Uterine smooth muscle cell (primary cell): Measurements from ENCODE around the gene GGA1. TPM values are rescaled to one million over a fixed set of nuclear protein-coding genes. Genes with fewer than 3 reads are reported as not detected.

Experiments
- total RNA-seq: library from RNA; depleted of rRNA; stranded (reverse); fragments of >200 nt; gene quantifications from 2 replicates; pipeline ENCODE4 v1.2.3, GENCODE V29; 2014

GGA1 gene, protein sequence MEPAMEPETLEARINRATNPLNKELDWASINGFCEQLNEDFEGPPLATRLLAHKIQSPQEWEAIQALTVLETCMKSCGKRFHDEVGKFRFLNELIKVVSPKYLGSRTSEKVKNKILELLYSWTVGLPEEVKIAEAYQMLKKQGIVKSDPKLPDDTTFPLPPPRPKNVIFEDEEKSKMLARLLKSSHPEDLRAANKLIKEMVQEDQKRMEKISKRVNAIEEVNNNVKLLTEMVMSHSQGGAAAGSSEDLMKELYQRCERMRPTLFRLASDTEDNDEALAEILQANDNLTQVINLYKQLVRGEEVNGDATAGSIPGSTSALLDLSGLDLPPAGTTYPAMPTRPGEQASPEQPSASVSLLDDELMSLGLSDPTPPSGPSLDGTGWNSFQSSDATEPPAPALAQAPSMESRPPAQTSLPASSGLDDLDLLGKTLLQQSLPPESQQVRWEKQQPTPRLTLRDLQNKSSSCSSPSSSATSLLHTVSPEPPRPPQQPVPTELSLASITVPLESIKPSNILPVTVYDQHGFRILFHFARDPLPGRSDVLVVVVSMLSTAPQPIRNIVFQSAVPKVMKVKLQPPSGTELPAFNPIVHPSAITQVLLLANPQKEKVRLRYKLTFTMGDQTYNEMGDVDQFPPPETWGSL
- total RNA-seq: 37.8 and 39.0 TPM in 2 replicates

DNA sequence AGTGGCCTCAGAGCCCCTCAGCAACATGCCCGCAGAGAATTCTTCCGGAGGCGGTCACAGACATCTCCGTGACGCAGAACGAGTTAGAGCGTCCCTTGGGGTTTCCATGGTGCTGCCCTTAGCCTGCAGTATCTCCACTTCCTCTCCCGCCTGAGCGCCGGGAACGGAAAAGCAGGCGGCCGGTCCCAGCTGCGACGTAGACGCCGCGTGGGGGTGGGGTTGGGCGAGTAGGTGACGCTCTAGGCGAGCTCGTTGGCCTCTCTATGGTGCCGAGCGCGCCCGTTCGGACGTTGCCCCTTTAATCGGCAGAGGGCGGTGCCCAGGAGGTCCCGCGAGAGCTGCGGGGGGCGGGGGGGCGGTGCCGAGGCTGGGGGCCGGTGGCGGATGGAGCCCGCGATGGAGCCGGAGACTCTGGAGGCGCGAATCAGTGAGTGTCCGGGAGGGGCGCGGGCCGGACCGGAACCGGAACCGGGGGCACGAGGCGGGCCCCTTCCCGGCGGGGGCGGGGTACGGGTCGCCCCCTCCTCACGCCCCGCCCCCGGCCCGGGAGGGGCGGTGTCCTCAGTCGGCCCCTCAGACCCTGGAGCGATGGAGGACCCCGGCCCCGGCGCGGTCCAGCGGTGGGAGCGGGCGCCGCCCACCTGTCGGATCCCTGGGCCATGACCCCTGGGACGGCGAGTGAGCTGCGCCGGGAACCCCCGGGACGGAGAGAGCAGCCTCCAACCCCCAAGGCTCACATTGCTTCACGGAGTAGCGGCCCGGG lies at the start of gene GGA1:
GGA1 (plus strand) TSS at position 358 of the 763 bp plus-strand sequence; CDS start at position 385, 27 bp downstream.

DNA sequence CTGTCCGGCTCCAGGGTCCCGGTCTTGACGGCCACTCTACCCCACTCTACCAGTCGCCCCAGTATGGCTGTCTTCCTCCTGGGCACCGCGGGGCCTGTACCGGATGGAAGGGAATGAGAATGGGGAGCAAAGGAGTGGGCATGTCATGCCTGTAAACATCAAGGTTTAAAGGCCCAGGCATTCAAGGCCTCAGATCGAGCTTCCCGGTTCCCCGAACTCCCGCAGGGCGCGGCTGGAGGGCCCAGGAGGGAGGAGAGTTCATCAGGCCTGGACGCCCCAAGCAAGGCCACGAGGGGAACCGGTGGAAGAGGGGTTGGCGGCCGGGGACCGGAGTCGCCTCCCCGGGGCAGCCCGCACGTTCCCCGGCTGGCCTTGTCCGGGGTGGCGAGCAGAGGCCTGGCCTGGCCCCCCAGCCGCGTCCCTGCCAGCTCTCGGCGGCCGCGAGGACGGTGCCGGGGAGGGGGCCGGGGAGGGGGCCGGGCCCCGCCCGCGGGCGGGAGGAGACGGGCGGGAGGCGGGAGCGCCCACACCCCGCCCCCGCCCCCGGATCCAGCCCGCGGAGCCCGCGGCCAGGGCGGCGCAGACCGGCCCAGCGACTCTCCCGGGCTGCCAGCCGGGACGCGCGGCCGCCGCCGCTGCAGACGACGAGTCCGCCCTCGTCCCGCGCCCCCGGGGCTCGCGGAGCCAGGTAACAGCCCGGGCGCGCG lies 48.6 kb upstream of the GGA1 start, which contains the start of gene CDC42EP1:
CDC42EP1 (plus strand) TSS at position 580 of the 707 bp plus-strand sequence. CDS start 5,870 bp downstream, outside the sequence.

DNA sequence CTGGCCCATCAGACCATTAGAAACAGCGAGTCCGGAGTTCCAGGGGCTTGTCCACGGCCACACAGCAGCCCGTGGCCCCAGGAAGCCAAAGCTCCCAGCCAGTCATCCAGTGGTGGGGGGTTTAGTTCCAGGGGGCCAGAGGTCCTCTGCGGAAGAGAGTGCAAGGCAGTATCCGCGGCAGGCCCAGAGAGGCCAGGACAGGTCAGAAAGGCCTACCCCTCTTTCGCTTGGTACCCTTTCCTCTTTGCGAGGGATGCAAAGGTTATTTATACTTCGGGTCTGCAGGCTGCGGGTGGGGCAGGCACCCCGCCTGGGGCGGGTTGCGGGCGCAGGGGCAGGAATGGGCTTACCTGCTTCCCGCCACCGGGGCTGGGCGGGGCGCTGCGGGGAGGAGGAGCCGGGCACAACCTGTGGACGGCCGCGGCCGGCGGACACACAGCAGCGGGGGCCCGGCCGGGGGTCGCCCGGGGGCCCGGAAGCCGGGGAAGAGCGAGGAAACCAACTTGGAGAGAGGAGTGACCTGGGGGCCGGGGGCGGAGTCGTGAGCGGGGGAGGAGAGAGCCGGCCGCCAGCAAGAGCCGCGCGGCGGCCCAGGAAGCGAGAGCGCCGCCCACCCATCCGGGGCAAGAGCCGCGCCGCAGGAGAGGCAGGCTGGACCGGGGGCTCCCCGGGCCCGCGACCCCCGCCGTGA lies 30.6 kb downstream of the GGA1 start, which contains the start of gene SH3BP1:
SH3BP1 (plus strand) TSS at position 600 of the 691 bp plus-strand sequence. CDS start 119 bp downstream, outside the sequence.

DNA sequence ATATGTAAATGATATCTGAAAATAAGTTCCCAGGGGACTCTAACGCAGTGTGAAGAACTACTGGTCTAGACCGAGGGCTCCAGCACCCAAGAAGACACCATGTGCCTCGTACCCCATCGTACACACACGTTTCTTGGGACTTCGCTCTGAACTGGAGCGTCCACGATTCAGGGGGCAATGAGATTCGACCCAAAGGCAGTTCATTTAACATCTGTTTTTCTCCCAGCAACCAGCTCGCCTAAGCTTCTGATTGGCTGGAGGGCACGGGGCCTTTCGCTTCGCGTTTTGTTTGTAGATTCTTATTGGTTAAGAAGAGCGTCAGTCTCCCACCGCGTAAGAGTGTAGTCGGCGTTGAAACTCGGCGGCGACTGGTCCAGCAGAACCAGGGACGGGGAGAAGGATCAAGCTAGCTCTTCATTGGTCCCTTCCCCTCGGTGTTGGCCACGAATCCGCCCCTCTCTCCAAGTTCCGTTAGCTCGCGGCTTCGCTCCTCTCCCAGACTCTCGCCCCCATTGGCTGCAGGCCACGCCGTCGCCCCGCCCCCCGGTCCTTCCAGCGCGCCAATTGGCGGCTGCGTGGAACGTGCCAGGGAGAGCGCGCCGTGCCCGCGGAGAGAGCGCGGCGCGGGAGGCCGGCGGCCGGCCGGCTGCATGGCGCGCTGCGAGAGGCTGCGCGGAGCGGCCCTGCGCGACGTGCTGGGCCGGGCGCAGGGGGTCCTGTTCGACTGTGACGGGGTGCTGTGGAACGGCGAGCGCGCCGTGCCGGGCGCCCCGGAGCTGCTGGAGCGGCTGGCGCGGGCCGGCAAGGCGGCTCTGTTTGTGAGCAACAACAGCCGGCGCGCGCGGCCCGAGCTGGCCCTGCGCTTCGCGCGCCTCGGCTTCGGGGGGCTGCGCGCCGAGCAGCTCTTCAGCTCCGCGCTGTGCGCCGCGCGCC lies 49.8 kb downstream of the GGA1 start, which contains the start of gene PDXP:
PDXP (plus strand) TSS at position 591 of the 933 bp plus-strand sequence; CDS start at position 651, 60 bp downstream.

DNA sequence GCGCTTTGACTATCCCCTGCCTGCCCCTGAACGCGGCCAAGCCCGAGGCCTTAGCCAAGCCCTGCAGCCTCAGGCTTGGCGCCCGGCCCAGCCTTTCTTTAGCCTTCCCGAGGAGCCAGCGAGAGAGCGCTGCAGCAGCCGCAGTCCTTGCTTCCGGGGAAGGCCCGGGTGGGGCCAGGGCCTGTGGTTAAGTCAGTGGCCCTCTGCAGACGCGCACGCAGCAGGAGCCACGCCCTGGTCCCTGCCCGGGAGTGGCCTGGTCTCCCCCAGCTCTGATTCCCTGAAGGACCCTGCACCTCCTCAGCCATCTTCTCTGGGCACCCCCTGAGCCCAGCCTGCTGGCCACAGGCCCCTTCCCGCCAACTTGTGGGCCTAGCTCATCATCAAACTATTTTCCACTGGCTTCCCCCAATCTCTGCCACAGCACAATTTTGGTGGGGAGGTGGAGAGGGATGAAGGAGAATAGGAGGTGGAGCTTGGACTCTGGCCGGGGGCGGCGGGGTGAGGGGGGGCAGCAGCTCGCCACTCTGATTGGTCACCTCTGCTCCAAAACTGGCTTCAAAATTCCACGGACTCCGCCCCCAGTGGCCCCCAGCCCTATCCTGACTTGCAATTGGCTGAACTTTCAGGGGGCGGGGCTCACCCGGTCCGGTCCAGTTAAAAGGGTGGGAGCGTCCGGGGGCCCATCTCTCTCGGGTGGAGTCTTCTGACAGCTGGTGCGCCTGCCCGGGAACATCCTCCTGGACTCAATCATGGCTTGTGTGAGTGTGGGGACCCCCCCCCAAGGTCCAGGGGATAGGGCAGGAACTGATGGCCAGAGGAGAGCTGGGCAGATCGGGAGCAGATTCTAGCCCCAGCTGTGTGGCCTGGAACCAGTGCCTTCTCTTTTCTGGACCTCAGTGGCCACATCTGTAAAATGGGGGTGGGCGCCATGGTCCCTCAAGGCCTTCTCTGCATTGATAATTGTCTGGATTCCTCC lies 66.6 kb downstream of the GGA1 start, which contains the start of gene LGALS1:
LGALS1 (plus strand) TSS at position 686 of the 979 bp plus-strand sequence; CDS start at position 753, 67 bp downstream.

Other genes with a start within 250 kb of the GGA1 start
- gene ELFN2, start 181.4 kb upstream of the GGA1 start, total RNA-seq: 0.25 and 1.00 TPM in 2 replicates
- under 0.01 and 0.25 TPM in 2 replicates for gene MFNG, start 122.5 kb upstream of the GGA1 start, total RNA-seq
- 1.2 and 2.1 TPM in 2 replicates for gene CARD10, start 89.4 kb upstream of the GGA1 start, total RNA-seq
- 11.5 and 15.1 TPM in 2 replicates for gene CDC42EP1, start 48.4 kb upstream of the GGA1 start, total RNA-seq
- gene LGALS2, start 28.7 kb upstream of the GGA1 start, total RNA-seq: not detected in 2 replicates
- 9.6 and 11.7 TPM in 2 replicates for gene SH3BP1, start 30.8 kb downstream of the GGA1 start, total RNA-seq
- 6.4 and 13.8 TPM in 2 replicates for gene PDXP, start 49.9 kb downstream of the GGA1 start, total RNA-seq
- 8,521 and 11,768 TPM in 2 replicates for gene LGALS1, start 66.8 kb downstream of the GGA1 start, total RNA-seq
- gene NOL12, start 77.5 kb downstream of the GGA1 start, total RNA-seq: 31.1 and 42.5 TPM in 2 replicates
- gene TRIOBP, start 88.2 kb downstream of the GGA1 start, total RNA-seq: 192 and 230 TPM in 2 replicates
- gene GCAT, start 199.1 kb downstream of the GGA1 start, total RNA-seq: 28.2 and 30.2 TPM in 2 replicates
- gene GALR3, start 214.5 kb downstream of the GGA1 start, total RNA-seq: not detected in 2 replicates
- gene ANKRD54, start 235.5 kb downstream of the GGA1 start, total RNA-seq: 28.9 and 41.1 TPM in 2 replicates
- 290 and 298 TPM in 2 replicates for gene EIF3L, start 240.6 kb downstream of the GGA1 start, total RNA-seq